OCI-LY3 (cell line): ENCODE results near the gene NPVF.

Experiments
- EZH2phosphoT487 ChIP-seq: fragments of 200-600 bp; shearing (Covaris generic); IDR thresholded peaks from 2 replicates; pipeline ENCODE4 v1.6.1; 2018; ENCODE audit warnings: antibody characterized with exemption, mixed run types, low read depth
- TF ChIP-seq, protein P1 (sequence below): fragments of 200-600, 300-600 bp; sonication (generic); IDR thresholded peaks from 2 replicates; pipeline ENCODE4 v1.5.1; 2014; ENCODE audit warnings: antibody characterized with exemption, low read length, low read depth

DNA sequence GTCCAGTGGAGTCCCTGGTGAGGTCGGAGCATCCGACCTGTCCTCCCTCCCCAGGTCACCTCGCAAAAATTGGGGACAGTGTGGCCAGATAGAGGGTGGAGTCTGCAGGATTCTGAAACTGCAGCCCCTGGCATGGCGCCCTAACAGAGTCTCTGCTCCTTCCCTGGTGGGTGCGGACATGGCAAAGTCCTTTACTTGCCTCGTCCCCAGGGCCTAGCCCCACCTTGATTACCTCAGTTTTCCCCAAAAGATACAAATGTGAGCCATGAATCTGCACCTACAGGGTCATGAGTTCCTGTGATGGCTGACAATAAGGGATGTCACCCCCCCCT is 47.7 kb downstream of the NPVF start:
- TF ChIP-seq, protein P1, sequence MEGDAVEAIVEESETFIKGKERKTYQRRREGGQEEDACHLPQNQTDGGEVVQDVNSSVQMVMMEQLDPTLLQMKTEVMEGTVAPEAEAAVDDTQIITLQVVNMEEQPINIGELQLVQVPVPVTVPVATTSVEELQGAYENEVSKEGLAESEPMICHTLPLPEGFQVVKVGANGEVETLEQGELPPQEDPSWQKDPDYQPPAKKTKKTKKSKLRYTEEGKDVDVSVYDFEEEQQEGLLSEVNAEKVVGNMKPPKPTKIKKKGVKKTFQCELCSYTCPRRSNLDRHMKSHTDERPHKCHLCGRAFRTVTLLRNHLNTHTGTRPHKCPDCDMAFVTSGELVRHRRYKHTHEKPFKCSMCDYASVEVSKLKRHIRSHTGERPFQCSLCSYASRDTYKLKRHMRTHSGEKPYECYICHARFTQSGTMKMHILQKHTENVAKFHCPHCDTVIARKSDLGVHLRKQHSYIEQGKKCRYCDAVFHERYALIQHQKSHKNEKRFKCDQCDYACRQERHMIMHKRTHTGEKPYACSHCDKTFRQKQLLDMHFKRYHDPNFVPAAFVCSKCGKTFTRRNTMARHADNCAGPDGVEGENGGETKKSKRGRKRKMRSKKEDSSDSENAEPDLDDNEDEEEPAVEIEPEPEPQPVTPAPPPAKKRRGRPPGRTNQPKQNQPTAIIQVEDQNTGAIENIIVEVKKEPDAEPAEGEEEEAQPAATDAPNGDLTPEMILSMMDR, result no peak
- TF ChIP-seq EZH2phosphoT487, result no peak
